Peyer's patch (tissue), 4 donors: ENCODE data around the gene CD74.

Experiments
- POLR2A ChIP-seq, 2 donors: fragments of 450-650 bp; IDR thresholded peaks; one replicate each; pipeline ENCODE4 v1.5.1; 2017; ENCODE audit warnings: antibody characterized with exemption in 2 of 2, mild to moderate bottlenecking in 2 of 2, moderate library complexity in 2 of 2
- TF ChIP-seq, protein P1 (sequence below), 6 experiments: fragments of 450-650 bp in 4 of 6; fragments of 200-600 bp in 2 of 6; sonication (generic) in 1 of 6; IDR thresholded peaks; one replicate each; pipeline ENCODE4 v1.5.1; 2017 to 2019; ENCODE audit warnings: antibody characterized with exemption in 6 of 6, mild to moderate bottlenecking in 3 of 6, moderate library complexity in 1 of 6

GRCh38 chr5:150449517-150450339 is 37.0 kb upstream of the CD74 start, which contains the start of gene RPS14:
- TF ChIP-seq, protein P1, sequence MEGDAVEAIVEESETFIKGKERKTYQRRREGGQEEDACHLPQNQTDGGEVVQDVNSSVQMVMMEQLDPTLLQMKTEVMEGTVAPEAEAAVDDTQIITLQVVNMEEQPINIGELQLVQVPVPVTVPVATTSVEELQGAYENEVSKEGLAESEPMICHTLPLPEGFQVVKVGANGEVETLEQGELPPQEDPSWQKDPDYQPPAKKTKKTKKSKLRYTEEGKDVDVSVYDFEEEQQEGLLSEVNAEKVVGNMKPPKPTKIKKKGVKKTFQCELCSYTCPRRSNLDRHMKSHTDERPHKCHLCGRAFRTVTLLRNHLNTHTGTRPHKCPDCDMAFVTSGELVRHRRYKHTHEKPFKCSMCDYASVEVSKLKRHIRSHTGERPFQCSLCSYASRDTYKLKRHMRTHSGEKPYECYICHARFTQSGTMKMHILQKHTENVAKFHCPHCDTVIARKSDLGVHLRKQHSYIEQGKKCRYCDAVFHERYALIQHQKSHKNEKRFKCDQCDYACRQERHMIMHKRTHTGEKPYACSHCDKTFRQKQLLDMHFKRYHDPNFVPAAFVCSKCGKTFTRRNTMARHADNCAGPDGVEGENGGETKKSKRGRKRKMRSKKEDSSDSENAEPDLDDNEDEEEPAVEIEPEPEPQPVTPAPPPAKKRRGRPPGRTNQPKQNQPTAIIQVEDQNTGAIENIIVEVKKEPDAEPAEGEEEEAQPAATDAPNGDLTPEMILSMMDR (IDR thresholded peaks at IDR 0.05): peak; percentile 69 to 97 (median 95)
- peak; percentile 59 to 79 for TF ChIP-seq POLR2A (IDR thresholded peaks at IDR 0.05)
